Measurements from ENCODE around the gene DDX24. TPM values are rescaled to one million over a fixed set of nuclear protein-coding genes. Genes with fewer than 3 reads are reported as not detected.

DDX24 gene
- total RNA-seq, 1 experiment from 2014 or later = 198 TPM

GRCh38 chr14:94029265-94029664, 51.7 kb downstream of the DDX24 start:
- DNase-seq = no peak
- Histone ChIP-seq H3K4me3 (ENCODE audit: insufficient read depth, low read depth, low read length) (no peak overlapping the region), H3K27me3 (ENCODE audit: control insufficient read depth, insufficient read depth, low read length) (peaks cover 6% of the 10 kb centered on the region), H3K36me3 (replicated peaks; ENCODE audit: control insufficient read depth, insufficient read depth, low read length) (no peaks in the 10 kb centered on the region)

DNA sequence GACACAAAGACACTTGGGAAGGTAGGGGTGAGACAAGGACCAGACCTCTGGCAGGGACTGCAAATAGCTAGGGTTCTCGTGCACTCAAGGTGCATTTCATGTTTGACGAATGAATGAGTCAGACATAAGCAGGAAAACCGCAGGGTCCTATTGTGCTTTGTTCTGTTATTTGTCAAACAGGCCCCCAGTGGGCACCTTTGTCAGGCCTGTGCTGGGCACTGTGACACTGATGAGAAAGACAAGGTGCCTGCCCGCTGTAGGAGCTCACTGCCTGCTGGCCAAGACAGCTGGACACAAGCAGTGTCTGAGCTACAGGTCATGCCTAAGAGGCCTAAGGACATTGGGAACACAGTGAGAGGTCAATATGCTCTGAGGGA, 52.6 kb downstream of the DDX24 start:
- Histone ChIP-seq H3K27me3 (ENCODE audit: control insufficient read depth, insufficient read depth, low read length) (peaks cover 6% of the 10 kb centered on the region), H3K36me3 (replicated peaks; ENCODE audit: control insufficient read depth, insufficient read depth, low read length) (no peaks in the 10 kb centered on the region), H3K4me3 (ENCODE audit: insufficient read depth, low read depth, low read length) (no peak overlapping the region)
- DNase-seq = no peak

DNA sequence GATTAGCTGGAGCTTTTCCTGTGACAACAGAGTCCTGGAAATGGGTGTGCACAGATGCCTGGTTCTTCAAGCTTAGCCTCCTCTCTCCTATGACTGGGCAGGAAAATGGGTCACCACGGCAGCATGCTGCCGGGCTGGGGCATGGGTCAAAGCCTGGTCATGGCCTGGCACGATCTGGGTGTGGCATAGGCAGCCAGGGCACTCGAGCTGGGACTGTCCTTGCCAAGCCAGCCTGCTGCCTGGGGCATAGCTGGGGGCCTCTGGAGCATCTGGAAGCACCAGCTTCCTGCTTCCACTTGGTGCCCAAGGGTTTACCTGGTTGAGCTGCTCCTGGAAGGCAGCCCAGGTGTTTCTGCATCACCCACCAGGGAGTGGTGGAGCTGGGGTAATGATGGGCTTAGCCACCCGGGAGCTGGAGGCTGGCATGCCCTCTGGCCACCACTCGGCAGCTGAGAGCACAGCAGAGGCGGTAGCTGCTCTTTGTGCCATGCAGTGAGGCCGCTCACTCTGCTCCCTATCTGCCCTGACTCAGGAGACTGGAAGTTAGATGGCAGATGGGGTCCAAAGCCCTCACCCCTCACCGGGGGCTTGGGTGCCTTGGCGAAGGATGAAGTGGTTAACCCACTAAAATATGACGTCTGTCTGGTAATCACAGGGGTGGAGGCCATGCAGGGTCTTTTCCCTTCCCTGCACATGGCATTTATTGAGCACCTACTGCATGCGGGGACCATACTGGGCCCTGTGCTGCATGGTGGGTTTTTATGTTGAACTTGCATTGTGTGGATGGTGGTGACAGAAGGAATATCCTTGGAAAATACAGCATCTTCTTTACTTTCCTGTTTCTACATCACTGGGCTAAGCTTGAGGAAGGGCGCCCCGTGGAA, 53.2 kb downstream of the DDX24 start:
- DNase-seq = no peak
- Histone ChIP-seq H3K27me3 (ENCODE audit: control insufficient read depth, insufficient read depth, low read length) (peaks cover 6% of the 10 kb centered on the region), H3K36me3 (replicated peaks; ENCODE audit: control insufficient read depth, insufficient read depth, low read length) (no peaks in the 10 kb centered on the region), H3K4me3 (ENCODE audit: insufficient read depth, low read depth, low read length) (no peak overlapping the region)

DNA sequence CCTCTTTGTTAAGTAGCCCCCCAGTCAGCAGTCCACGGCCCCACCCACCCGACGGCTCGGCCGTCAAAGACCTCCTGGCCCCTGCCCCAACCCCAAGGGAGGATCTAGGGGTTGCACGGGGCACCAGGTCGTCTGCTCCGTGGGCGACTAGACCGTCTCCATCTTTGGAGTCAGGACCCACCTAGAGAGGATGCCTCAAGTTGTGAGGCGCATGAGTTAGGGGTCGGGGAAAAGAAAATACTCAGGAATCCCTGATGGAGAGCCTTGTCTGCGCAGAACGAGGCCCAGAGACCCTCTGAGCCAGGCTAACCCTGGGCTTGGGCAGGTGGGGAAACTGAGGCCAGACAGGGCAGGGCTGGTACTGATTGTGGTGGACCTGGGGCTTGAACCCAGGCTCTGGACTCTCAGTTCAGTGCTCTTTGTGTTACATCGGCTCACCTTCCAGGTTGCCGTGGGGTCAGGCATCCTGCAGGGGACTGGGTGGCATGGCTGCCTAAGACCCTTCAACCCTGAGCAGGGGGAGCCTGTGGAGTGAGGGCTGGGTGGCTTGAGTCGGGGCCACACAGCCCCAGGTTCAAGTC, 54.0 kb downstream of the DDX24 start:
- peak; percentile 74 for DNase-seq
- H3K4me3 ChIP-seq (ENCODE audit: insufficient read depth, low read depth, low read length) = peak overlapping the region; percentile 54
- no peaks in the 10 kb centered on the region for H3K36me3 ChIP-seq (replicated peaks; ENCODE audit: control insufficient read depth, insufficient read depth, low read length)
- H3K27me3 ChIP-seq (ENCODE audit: control insufficient read depth, insufficient read depth, low read length) = peaks cover 6% of the 10 kb centered on the region

- peak within 1 kb of the TSS; percentile 54 for H3K4me3 ChIP-seq (ENCODE audit: insufficient read depth, low read depth, low read length)
- peak; percentile 99 for DNase-seq
- peaks cover 6% of the 10 kb centered on the region for H3K27me3 ChIP-seq (ENCODE audit: control insufficient read depth, insufficient read depth, low read length)
- H3K36me3 ChIP-seq (replicated peaks; ENCODE audit: control insufficient read depth, insufficient read depth, low read length) = no peaks in the 10 kb centered on the region
These were observed 54.7 kb downstream of the DDX24 start, which contains the start of gene OTUB2 for GRCh38 chr14:94026173-94026888. Gene OTUB2 (plus strand): TSS chr14:94026340. CDS start chr14:94026538, 198 bp downstream.

GRCh38 chr14:94025720-94026119, 55.3 kb downstream of the DDX24 start:
- H3K36me3 ChIP-seq (replicated peaks; ENCODE audit: control insufficient read depth, insufficient read depth, low read length) = no peaks in the 10 kb centered on the region
- no peak for DNase-seq

DNA sequence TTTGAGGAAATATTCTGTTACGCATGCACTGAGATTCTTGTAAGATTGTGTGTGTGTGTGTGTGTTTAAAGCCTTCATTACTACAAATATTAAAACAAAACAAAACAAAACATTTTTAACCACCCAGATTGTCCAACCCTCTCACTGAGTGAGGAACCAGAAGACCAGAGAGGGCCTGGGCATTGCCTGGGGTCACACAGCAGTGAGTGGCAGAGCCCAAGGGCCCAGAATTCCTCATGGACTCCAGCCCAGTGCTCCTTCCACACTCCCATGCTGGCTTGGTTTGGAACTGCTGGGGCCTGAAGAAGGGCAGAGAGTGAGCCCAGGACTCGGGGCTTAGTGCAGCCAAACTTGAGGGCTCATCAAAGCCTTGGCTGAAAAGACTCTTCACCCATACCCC, 56.5 kb downstream of the DDX24 start:
- H3K36me3 ChIP-seq (replicated peaks; ENCODE audit: control insufficient read depth, insufficient read depth, low read length) = no peaks in the 10 kb centered on the region
- H3K27me3 ChIP-seq (ENCODE audit: control insufficient read depth, insufficient read depth, low read length) = peaks cover 6% of the 10 kb centered on the region
- no peak overlapping the region for H3K4me3 ChIP-seq (ENCODE audit: insufficient read depth, low read depth, low read length)
- no peak for DNase-seq

More at GRCh38 chr14:94025720-94026119, 55.3 kb downstream of the DDX24 start:
- H3K27me3 ChIP-seq (ENCODE audit: control insufficient read depth, insufficient read depth, low read length) = peaks cover 6% of the 10 kb centered on the region
- no peak overlapping the region; the same call in 1 of the 2 replicates for H3K4me3 ChIP-seq (ENCODE audit: insufficient read depth, low read depth, low read length)

- H3K36me3 ChIP-seq (replicated peaks; ENCODE audit: control insufficient read depth, insufficient read depth, low read length) = no peaks in the 10 kb centered on the region
- no peak for DNase-seq
- H3K4me3 ChIP-seq (ENCODE audit: insufficient read depth, low read depth, low read length) = no peak overlapping the region
- peaks cover 6% of the 10 kb centered on the region for H3K27me3 ChIP-seq (ENCODE audit: control insufficient read depth, insufficient read depth, low read length)
These were observed 58.2 kb downstream of the DDX24 start for GRCh38 chr14:94022532-94023411.

DNA sequence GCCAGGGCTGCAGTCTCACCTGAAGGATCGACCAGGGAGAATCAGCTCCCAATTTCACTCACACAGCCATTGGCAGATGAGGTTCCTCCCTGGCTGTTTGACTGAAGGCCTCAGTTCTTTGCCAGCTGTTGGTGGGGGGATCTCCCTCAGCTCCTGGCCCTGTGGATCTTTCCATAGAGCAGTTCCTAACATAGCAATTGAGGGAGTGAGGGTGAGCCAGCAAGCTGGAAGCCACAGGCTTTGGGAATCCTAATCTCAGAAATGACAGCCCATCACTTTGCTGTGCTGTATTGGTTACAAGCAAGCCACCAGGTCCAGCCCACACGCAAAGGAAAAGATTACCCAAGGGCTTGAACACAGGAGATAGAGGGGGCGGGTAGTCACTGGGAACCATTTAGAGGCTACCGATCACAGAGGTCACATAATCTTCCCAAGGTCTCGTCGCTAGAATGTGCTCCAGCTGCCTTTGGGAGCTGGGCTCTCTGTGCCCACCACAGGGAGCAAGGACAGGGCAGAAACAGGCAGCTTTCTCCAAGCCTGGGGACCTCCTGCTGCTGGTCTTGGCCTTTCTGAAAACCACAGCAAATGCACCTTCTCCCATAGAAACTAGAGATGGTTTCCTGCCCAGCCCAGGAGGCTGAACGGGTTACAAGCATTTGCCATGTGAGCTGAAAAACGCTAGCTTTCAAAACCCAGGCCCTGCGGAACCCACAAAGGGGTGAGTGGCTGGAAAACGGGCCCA, 59.4 kb downstream of the DDX24 start:
- no peak for DNase-seq
- H3K36me3 ChIP-seq (replicated peaks; ENCODE audit: control insufficient read depth, insufficient read depth, low read length) = no peaks in the 10 kb centered on the region
- H3K27me3 ChIP-seq (ENCODE audit: control insufficient read depth, insufficient read depth, low read length) = peaks cover 1% of the 10 kb centered on the region; the same call in 1 of the 2 replicates
- H3K4me3 ChIP-seq (ENCODE audit: insufficient read depth, low read depth, low read length) = no peak overlapping the region

- Histone ChIP-seq H3K27me3 (ENCODE audit: control insufficient read depth, insufficient read depth, low read length) (no peaks in the 10 kb centered on the region), H3K36me3 (replicated peaks; ENCODE audit: control insufficient read depth, insufficient read depth, low read length) (no peaks in the 10 kb centered on the region), H3K4me3 (ENCODE audit: insufficient read depth, low read depth, low read length) (no peak overlapping the region)
- DNase-seq = no peak
These were observed 60.0 kb downstream of the DDX24 start for GRCh38 chr14:94021001-94021400.

DNA sequence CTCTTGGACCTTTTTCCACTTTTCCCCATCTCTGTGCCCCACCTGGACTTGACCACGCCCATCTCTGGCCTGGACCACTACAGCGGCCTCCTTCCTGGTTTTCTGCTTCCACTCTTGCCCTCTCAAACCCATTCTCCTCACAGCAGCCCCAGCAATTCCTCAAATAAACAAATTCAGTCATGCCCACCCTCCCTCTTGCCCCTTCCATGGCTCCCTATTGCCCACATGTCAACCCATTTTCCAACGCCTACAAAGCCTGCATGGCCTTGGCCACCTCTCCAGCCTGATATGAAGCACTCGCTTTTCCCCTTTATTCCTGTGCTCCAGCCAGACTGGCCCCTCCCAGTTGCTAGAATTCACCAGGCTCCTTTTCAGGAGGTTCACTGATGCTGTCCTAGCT, 60.7 kb downstream of the DDX24 start:
- no peaks in the 10 kb centered on the region for H3K27me3 ChIP-seq (ENCODE audit: control insufficient read depth, insufficient read depth, low read length)
- no peaks in the 10 kb centered on the region for H3K36me3 ChIP-seq (replicated peaks; ENCODE audit: control insufficient read depth, insufficient read depth, low read length)
- no peak for DNase-seq
- H3K4me3 ChIP-seq (ENCODE audit: insufficient read depth, low read depth, low read length) = no peak overlapping the region

GRCh38 chr14:94019329-94019728, 61.7 kb downstream of the DDX24 start:
- no peaks in the 10 kb centered on the region for H3K36me3 ChIP-seq (replicated peaks; ENCODE audit: control insufficient read depth, insufficient read depth, low read length)
- no peak for DNase-seq
- H3K27me3 ChIP-seq (ENCODE audit: control insufficient read depth, insufficient read depth, low read length) = no peaks in the 10 kb centered on the region
- no peak overlapping the region for H3K4me3 ChIP-seq (ENCODE audit: insufficient read depth, low read depth, low read length)

DNA sequence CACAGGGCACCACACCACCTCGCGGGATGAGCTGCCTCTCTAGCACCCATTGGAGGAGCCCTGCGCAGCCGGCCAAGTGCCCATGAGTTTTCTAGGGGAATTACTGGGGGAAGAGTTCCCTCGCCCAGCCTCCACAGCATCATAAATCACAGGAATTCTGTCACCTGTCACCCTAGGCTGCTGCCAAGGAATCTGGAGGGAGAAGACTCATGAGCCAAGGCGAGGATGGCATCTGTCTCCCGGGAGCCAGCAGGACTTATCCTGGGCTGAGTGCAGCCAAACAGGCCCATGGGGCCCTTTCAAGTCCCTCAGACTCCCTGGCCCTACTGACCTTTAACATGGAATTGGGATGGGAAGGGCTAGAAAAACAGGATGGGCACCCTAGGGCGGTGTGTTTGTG, 62.7 kb downstream of the DDX24 start:
- H3K27me3 ChIP-seq (ENCODE audit: control insufficient read depth, insufficient read depth, low read length) = no peaks in the 10 kb centered on the region
- no peaks in the 10 kb centered on the region for H3K36me3 ChIP-seq (replicated peaks; ENCODE audit: control insufficient read depth, insufficient read depth, low read length)
- DNase-seq = no peak
- no peak overlapping the region for H3K4me3 ChIP-seq (ENCODE audit: insufficient read depth, low read depth, low read length)

All from H7 (cell line).